Stomach (tissue), 9 donors: ENCODE results near the gene EVA1C. TPM values are rescaled to one million over a fixed set of nuclear protein-coding genes. Genes with fewer than 3 reads are reported as not detected.
A peak's percentile ranks its signal among the peaks of the same experiment; 100 is the strongest.

ENCODE experiments used
- DNase-seq, 2 donors: peaks; one replicate each; pipeline versions ENCODE4 v3.0.0 to v3.0.0-alpha.2; 2013 to 2019
- H3K27ac ChIP-seq, 5 donors: fragments of 200-600 bp in 4 of 5; sonication (generic) in 4 of 5; one replicate each; pipeline ENCODE4 v1.5.1; 2013 to 2019; ENCODE audit warnings: mild to moderate bottlenecking in 1 of 5, moderate library complexity in 1 of 5
- H3K27me3 ChIP-seq, 3 donors: fragments of 200-600 bp; sonication (generic); one replicate each; pipeline ENCODE4 v1.5.1; 2017 to 2019; ENCODE audit warnings: mixed run types in 1 of 3
- H3K36me3 ChIP-seq, 4 donors: fragments of 200-600 bp; sonication (generic); 1 replicate in 3 of 4; 2 replicates in 1 of 4; pipeline ENCODE4 v1.5.1; 2016 to 2019
- H3K4me1 ChIP-seq, 4 donors: fragments of 200-600 bp; sonication (generic); one replicate each; pipeline ENCODE4 v1.5.1; 2016 to 2019
- H3K4me3 ChIP-seq, 4 donors: fragments of 200-600 bp; sonication (generic) in 3 of 4; one replicate each; pipeline ENCODE4 v1.5.1; 2016 to 2019; ENCODE audit warnings: mild to moderate bottlenecking in 1 of 4
- H3K9me3 ChIP-seq, 4 donors: fragments of 200-600 bp; sonication (generic); one replicate each; pipeline ENCODE4 v1.5.1; 2016 to 2019
- CTCF ChIP-seq, 7 experiments: fragments of 450-650 bp in 4 of 7; fragments of 200-600 bp in 3 of 7; sonication (generic) in 3 of 7; IDR thresholded peaks; one replicate each; pipeline ENCODE4 v1.5.1; 2016 to 2019; ENCODE audit warnings: antibody characterized with exemption in 7 of 7, control low read depth in 2 of 7, mild to moderate bottlenecking in 1 of 7
- EP300 ChIP-seq: sonication (generic); formaldehyde crosslinking; IDR thresholded peaks from one replicate; pipeline ENCODE4 v1.6.1; 2017; ENCODE audit warnings: antibody characterized with exemption
- POLR2A ChIP-seq, 4 donors: fragments of 450-650 bp; IDR thresholded peaks; one replicate each; pipeline ENCODE4 v1.6.1; 2016; ENCODE audit warnings: antibody characterized with exemption in 4 of 4, control low read depth in 2 of 4, mild to moderate bottlenecking in 1 of 4, moderate library complexity in 1 of 4
- POLR2AphosphoS5 ChIP-seq, 3 donors: sonication (generic); formaldehyde crosslinking; IDR thresholded peaks; one replicate each; pipeline ENCODE4 v1.6.1; 2016; ENCODE audit warnings: antibody characterized with exemption in 3 of 3
- WGBS, 5 donors: extraction: QIAGEN DNeasy Blood & Tissue Kit in 3 of 5; methylation state at CpG; one replicate each; pipeline versions ENCODE4 v1.1.5 to v1.1.7; 2013 to 2018; 5-methylcytosine and 5-hydroxymethylcytosine counted together
- intact Hi-C: fragments of 100-400 bp; cut with DNase I; formaldehyde crosslinking; loops from one replicate; pipeline ENCODE4 v1.15.1; 2023; ENCODE audit warnings: low total_unique reads
- polyA plus RNA-seq, 3 donors: library from polyadenylated mRNA; stranded (reverse); fragments of 200-250 nt; gene quantifications; one replicate each; pipeline ENCODE4 v1.2.3, GENCODE V29; 2013
- total RNA-seq, 5 donors: library from RNA; depleted of rRNA; stranded (reverse); fragments of >200 nt; gene quantifications; one replicate each; pipeline versions ENCODE4 v1.1.0 to v1.2.3, GENCODE V29; 2014 to 2016
- donor health status: healthy with polysubstance abuse.
- donor health status: Bipolar disorder and iron deficiency.
- donor health status: healthy.

Gene EVA1C
- total and polyA plus RNA-seq, 8 donors, result 10.6 to 142 (median 42.9) TPM

DNA sequence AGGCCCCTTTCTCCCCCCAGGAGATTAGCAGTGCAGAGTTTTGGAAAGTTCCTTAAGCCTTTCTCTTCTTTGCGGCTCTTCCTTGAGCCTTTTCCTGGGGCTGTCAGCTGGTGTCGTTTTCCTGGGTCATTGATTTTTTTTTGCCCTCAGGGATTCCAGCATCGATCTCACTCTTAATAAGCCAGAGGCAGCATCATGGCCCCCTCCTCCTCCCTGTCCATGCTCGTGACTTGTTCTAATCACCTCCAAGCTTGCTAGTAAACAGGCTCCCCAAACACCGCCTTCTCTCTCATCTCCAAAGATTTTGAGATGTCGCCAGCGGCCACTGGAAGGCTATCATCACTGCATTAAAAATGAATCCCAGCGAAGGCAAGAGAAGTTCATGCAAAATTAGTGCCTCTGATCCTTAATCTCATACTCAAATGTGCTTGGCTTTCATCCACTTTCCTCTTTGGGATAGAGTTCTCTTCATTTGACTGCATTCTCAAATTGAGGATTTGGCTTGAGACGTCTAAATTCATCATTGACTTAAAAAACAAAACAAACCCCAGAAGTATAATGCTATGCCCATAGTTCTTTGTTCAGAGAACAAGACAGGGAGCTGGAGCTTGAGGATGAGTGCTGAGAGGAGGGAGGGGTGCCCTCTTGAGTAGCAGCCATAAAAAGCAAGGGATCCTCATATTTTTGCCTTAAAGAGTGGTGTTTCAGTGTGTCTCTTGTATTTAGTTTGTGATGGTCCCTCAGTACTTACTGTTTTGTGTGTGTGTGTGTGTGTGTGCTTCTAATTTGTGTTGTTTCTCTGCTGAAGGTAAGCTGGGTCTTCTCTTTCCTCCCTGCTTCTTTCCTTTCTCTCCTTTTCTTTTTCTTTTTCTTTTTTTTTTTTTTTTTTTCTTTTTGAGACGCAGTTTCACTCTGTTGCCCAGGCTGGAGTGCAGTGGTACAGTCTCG is 3.2 kb downstream of the EVA1C start:
- peak in 1 of 2 donors; percentile 32 for DNase-seq
- Histone ChIP-seq H3K36me3 (peaks cover 0 to 11% (median 5%) of the 10 kb centered on the region in 4 donors), H3K4me1 (peaks cover 18 to 62% (median 48%) of the 10 kb centered on the region in 4 donors), H3K27ac (peak overlapping the region in 4 of 5 donors; percentile 96 to 100 (median 100)), H3K27me3 (peaks cover 0 to 4% (median 0%) of the 10 kb centered on the region in 3 donors), H3K4me3 (peak overlapping the region in 2 of 4 donors; percentile 71 to 72), H3K9me3 (no peaks in the 10 kb centered on the region)
- intact Hi-C loops, result no loop called here
- 72 to 80% (median 78%) methylated on average over 11 of the region's 11 CpGs for WGBS, 5 donors
- TF ChIP-seq POLR2A (IDR thresholded peaks at IDR 0.05) (no peak), POLR2AphosphoS5 (IDR thresholded peaks at IDR 0.05) (no peak), EP300 (no peak), CTCF (IDR thresholded peaks at IDR 0.05) (no peak)

DNA sequence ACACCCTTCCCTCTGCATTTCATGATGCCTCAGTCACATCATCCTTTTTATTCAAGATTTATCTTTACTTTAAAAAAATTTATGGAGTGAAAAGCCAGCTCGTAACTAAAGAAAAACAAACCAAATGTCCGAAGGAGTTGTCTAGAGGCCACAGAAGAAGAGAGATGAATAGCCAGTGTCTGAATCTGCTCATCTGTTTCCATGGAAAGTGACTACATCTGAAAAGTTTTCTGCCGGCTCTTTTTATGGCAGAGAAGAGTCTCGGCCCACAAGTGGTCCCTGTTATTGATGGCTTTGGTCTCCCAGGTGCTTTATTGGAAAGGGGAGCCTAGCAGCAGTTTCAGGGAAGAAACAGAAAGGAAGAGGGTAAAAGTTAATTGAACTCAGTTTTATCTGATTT is 5.6 kb downstream of the EVA1C start:
- peaks cover 15 to 48% (median 35%) of the 10 kb centered on the region in 4 donors for H3K4me1 ChIP-seq
- TF ChIP-seq EP300 (no peak), POLR2A (IDR thresholded peaks at IDR 0.05) (no peak), CTCF (IDR thresholded peaks at IDR 0.05) (no peak), POLR2AphosphoS5 (IDR thresholded peaks at IDR 0.05) (no peak)
- intact Hi-C loops, result no loop called here

DNA sequence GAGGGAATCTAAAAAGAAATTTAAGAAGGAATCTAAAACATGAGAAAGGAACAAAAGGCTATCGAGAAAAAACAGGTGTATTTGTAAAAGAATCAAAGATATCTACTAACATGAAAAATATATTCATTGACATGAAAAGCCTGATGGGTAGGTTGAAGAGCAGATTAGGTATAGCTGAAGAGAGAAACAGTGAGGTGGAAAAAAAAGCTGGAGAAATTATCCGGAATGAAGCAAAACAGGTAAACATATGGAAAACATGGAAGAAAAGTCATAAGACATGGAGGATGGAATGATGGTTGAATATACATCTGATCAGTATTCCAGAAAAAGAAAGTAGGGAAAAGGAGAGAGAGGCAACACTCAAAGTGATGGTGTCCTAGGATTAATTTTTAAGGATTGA is 9.6 kb downstream of the EVA1C start:
- Histone ChIP-seq H3K4me1 (peaks cover 0 to 13% (median 5%) of the 10 kb centered on the region in 4 donors), H3K9me3 (no peaks in the 10 kb centered on the region), H3K27ac (no peak overlapping the region), H3K27me3 (no peaks in the 10 kb centered on the region), H3K36me3 (peaks cover 0 to 28% (median 7%) of the 10 kb centered on the region in 4 donors), H3K4me3 (no peak overlapping the region)
- no peak for TF ChIP-seq POLR2A (IDR thresholded peaks at IDR 0.05)
- TF ChIP-seq POLR2AphosphoS5 (IDR thresholded peaks at IDR 0.05), result no peak
- no peak for TF ChIP-seq CTCF (IDR thresholded peaks at IDR 0.05)
- no peak for TF ChIP-seq EP300
- no peak for DNase-seq
- WGBS, 5 donors, result 96 to 100% (median 99%) methylated on average over 2 of the region's 2 CpGs
- intact Hi-C loops, result no loop called here

More for the DNA sequence above, 5.6 kb downstream of the EVA1C start:
- no peak for DNase-seq
- Histone ChIP-seq H3K27ac (no peak overlapping the region), H3K36me3 (peaks cover 0 to 13% (median 5%) of the 10 kb centered on the region in 4 donors), H3K27me3 (no peaks in the 10 kb centered on the region), H3K4me3 (no peak overlapping the region), H3K9me3 (no peaks in the 10 kb centered on the region)
- 81 to 84% (median 81%) methylated on average over 4 of the region's 4 CpGs for WGBS, 5 donors

GRCh38 chr21:32423320-32424190 is 11.0 kb downstream of the EVA1C start:
- intact Hi-C loops, result no loop called here
- Histone ChIP-seq H3K4me1 (peaks cover 0 to 7% (median 0%) of the 10 kb centered on the region in 4 donors), H3K27ac (no peak overlapping the region), H3K4me3 (no peak overlapping the region), H3K27me3 (no peaks in the 10 kb centered on the region), H3K36me3 (peaks cover 0 to 21% (median 3%) of the 10 kb centered on the region in 4 donors), H3K9me3 (no peaks in the 10 kb centered on the region)
- 87 to 92% (median 90%) methylated on average over 9 of the region's 9 CpGs for WGBS, 5 donors
- DNase-seq, result no peak
- no peak for TF ChIP-seq CTCF (IDR thresholded peaks at IDR 0.05)
